GM12878 (cell line): Measurements from ENCODE around the gene SH3BP5. TPM values are rescaled to one million over a fixed set of nuclear protein-coding genes. Genes with fewer than 3 reads are reported as not detected.
A peak's percentile ranks its signal among the peaks of the same experiment; 100 is the strongest.

Experiments
- ATAC-seq: fragments of 200-7000 bp; cut with Tn5 transposase; 3 replicates; pipeline ENCODE4 v1.9.1; 2020; ENCODE audit warnings: mild to moderate bottlenecking, moderate library complexity
- BruUV-seq: library from RNA; stranded (reverse); fragments of 400-500 nt; replicated peaks from 2 replicates; lab custom pipeline; 2021; lab: Mats Ljungman, UMichigan
- CTCF ChIA-PET: fragments of 300-600 bp; sonication (Branson Sonifier 250); formaldehyde crosslinking; extraction: SDS; loops from one replicate; lab custom pipeline; 2021; ENCODE audit warnings: inconsistent platforms; lab: Yijun Ruan, JAX
- POLR2A ChIA-PET: fragments of 350-600 bp; formaldehyde crosslinking; extraction: SDS; loops from one replicate; lab custom pipeline; 2021; ENCODE audit warnings: inconsistent platforms; lab: Charles Lee
- RAD21 ChIA-PET: fragments of 300-600 bp; sonication (Branson Sonifier 250); formaldehyde crosslinking; loops from one replicate; lab custom pipeline; 2023; ENCODE audit warnings: antibody characterized with exemption; ENCODE audit not compliant: unreplicated experiment; lab: Charles Lee
- SMC1A ChIA-PET: fragments of 300-600 bp; sonication (Branson Sonifier 250); formaldehyde crosslinking; loops from one replicate; lab custom pipeline; 2023; ENCODE audit not compliant: unreplicated experiment, uncharacterized antibody; lab: Charles Lee
- DNase-seq: peaks from one replicate; pipeline ENCODE4 v3.0.0-alpha.2; 2011; ENCODE audit warnings: low read depth, low spot score
- FAIRE-seq: peaks from 3 replicates; lab custom pipeline; 2011; peaks lifted over from hg19 to GRCh38; lab: Jason Lieb, UNC
- H2AFZ ChIP-seq: 2 replicates; pipeline ENCODE4 v1.6.0; 2011; ENCODE audit warnings: low read depth, low read length, control low read depth; ENCODE audit not compliant: control insufficient read depth
- H3K27ac ChIP-seq: 2 replicates; pipeline ENCODE4 v1.5.1; 2011; ENCODE audit warnings: control low read depth; ENCODE audit not compliant: control insufficient read depth, insufficient read depth
- H3K27me3 ChIP-seq, 2 experiments: replicated peaks in 1 of 2; 2 replicates each; pipeline versions ENCODE4 v1.6.0 to v1.6.1; 2011; ENCODE audit warnings: low read length in 1 of 2; ENCODE audit not compliant: control insufficient read depth in 2 of 2, insufficient read depth in 2 of 2
- H3K36me3 ChIP-seq, 2 experiments: 2 replicates each; pipeline ENCODE4 v1.5.1; 2011; ENCODE audit warnings: low read length in 1 of 2; ENCODE audit not compliant: control insufficient read depth in 2 of 2, insufficient read depth in 2 of 2
- H3K4me1 ChIP-seq: 2 replicates; pipeline ENCODE4 v1.6.1; 2011; ENCODE audit warnings: mild to moderate bottlenecking, low read length, moderate library complexity, mixed read lengths; ENCODE audit not compliant: control insufficient read depth, insufficient read depth
- H3K4me2 ChIP-seq: 2 replicates; pipeline ENCODE4 v1.6.0; 2011; ENCODE audit warnings: control low read depth; ENCODE audit not compliant: control insufficient read depth, insufficient read depth
- H3K4me3 ChIP-seq: fragments of 200-600 bp; sonication (generic); 2 replicates; pipeline ENCODE4 v1.5.1; 2016
- H3K79me2 ChIP-seq: 2 replicates; pipeline ENCODE4 v1.6.0; 2011; ENCODE audit warnings: low read length; ENCODE audit not compliant: control insufficient read depth, insufficient read depth
- H3K9ac ChIP-seq: 2 replicates; pipeline ENCODE4 v1.8.0; 2011; ENCODE audit warnings: low read length, control low read depth, mixed read lengths; ENCODE audit not compliant: control insufficient read depth, insufficient read depth
- H3K9me3 ChIP-seq: replicated peaks from 3 replicates; pipeline ENCODE4 v1.5.1; 2011; ENCODE audit warnings: mild to moderate bottlenecking, low read length; ENCODE audit not compliant: control insufficient read depth, insufficient read depth
- H4K20me1 ChIP-seq: 2 replicates; pipeline ENCODE4 v1.6.0; 2011; ENCODE audit not compliant: control insufficient read depth, insufficient read depth
- EED ChIP-seq: sonication (generic); IDR thresholded peaks from 2 replicates; pipeline ENCODE4 v1.6.1; 2016; ENCODE audit warnings: antibody characterized with exemption, low read depth
- GABPA ChIP-seq: IDR thresholded peaks from 2 replicates; pipeline ENCODE4 v1.6.1; 2014; ENCODE audit warnings: antibody characterized with exemption, low read depth, mild to moderate bottlenecking, inconsistent platforms
- IKZF2 ChIP-seq, 2 experiments: fragments of 450-650 bp; IDR thresholded peaks; 2 replicates each; pipeline ENCODE4 v1.6.1; 2017; ENCODE audit warnings: mild to moderate bottlenecking in 2 of 2, moderate library complexity in 2 of 2
- MYC ChIP-seq: IDR thresholded peaks from 2 replicates; pipeline ENCODE4 v1.6.1; 2011; ENCODE audit warnings: mild to moderate bottlenecking, low read length, moderate library complexity, inconsistent platforms; ENCODE audit not compliant: insufficient read depth, insufficient replicate concordance, insufficient read length, severe bottlenecking
- NFXL1 ChIP-seq: fragments of 450-650 bp; IDR thresholded peaks from 2 replicates; pipeline ENCODE4 v1.6.1; 2017; ENCODE audit warnings: antibody characterized with exemption, mild to moderate bottlenecking, borderline replicate concordance
- PML ChIP-seq: IDR thresholded peaks from 2 replicates; pipeline ENCODE4 v1.6.1; 2012; ENCODE audit warnings: low read length, inconsistent platforms
- POLR2A ChIP-seq: IDR thresholded peaks from 2 replicates; pipeline ENCODE4 v1.6.1; 2011; ENCODE audit warnings: low read depth, mild to moderate bottlenecking, low read length
- RAD21 ChIP-seq: IDR thresholded peaks from 2 replicates; pipeline ENCODE4 v1.6.1; 2011; ENCODE audit warnings: mild to moderate bottlenecking, low read depth, low read length, moderate library complexity; ENCODE audit not compliant: insufficient read depth
- SMAD5 ChIP-seq: IDR thresholded peaks from 2 replicates; pipeline ENCODE4 v1.6.1; 2016; ENCODE audit warnings: antibody characterized with exemption, low read depth
- SREBF1 ChIP-seq: IDR thresholded peaks from 2 replicates; pipeline ENCODE4 v1.6.1; 2012; ENCODE audit warnings: mild to moderate bottlenecking, low read length
- ZNF592 ChIP-seq: fragments of 450-650 bp; IDR thresholded peaks from 2 replicates; pipeline ENCODE4 v1.6.1; 2017; ENCODE audit warnings: mild to moderate bottlenecking, moderate library complexity
- ZZZ3 ChIP-seq: IDR thresholded peaks from 2 replicates; pipeline ENCODE4 v1.6.1; 2011; ENCODE audit warnings: low read depth; ENCODE audit not compliant: control insufficient read depth, insufficient read length
- WGBS: methylation state at CpG from one replicate; pipeline ENCODE4 v1.1.6; 2016; ENCODE audit warnings: low lambda C conversion rate; ENCODE audit not compliant: insufficient replicate concordance, insufficient coverage; ENCODE audit errors: missing lambda C conversion rate; 5-methylcytosine and 5-hydroxymethylcytosine counted together
- in situ Hi-C: fragments of 300-500 bp; cut with MboI; formaldehyde crosslinking; loops from 9 replicates; pipeline ENCODE4 v1.14.3; 2018; ENCODE audit warnings: mixed read lengths
- intact Hi-C: fragments of 100-400 bp; cut with micrococcal nuclease; formaldehyde crosslinking; loops from one replicate; pipeline ENCODE4 v1.14.2; 2022; ENCODE audit not compliant: unreplicated experiment
- polyA plus RNA-seq, 11 experiments: library from polyadenylated mRNA; depleted of rRNA in 4 of 11; unstranded in 6 of 11; stranded (reverse) in 5 of 11; fragments of >200 nt; fragmentation: Nextera tagmentation in 4 of 11; fragmentation: Illumina TruSeq in 1 of 11; extraction: Ambion mirVana in 4 of 11; extraction: Trizol in 1 of 11; gene quantifications; 1 replicate in 1 of 11; 2 replicates in 10 of 11; pipeline versions ENCODE4 v1.2.1 to v1.2.3, GENCODE V29; 2011 to 2016; ENCODE audit warnings: inconsistent platforms in 2 of 11, missing spikeins in 2 of 11, low read depth in 1 of 11
- total RNA-seq, 4 experiments: library from RNA; depleted of rRNA in 3 of 4; stranded (reverse); fragments of >200 nt in 3 of 4; fragmentation: Illumina TruSeq in 1 of 4; extraction: Trizol in 1 of 4; gene quantifications; 2 replicates each; pipeline versions ENCODE4 v1.2.1 to v1.2.3, GENCODE V29; 2013 to 2021
- TF ChIP-seq, protein P1 (sequence below): fragments of 450-650 bp; IDR thresholded peaks from 2 replicates; pipeline ENCODE4 v1.6.1; 2017; ENCODE audit warnings: mild to moderate bottlenecking, low read depth, inconsistent platforms; ENCODE audit not compliant: poor library complexity, severe bottlenecking

Gene SH3BP5
- total and polyA plus RNA-seq, 10 of the 15 experiments (the other 5 are each of a cell fraction or from before 2014, with no cell fraction given), result 14.9 to 87.5 (median 43.7) TPM

DNA sequence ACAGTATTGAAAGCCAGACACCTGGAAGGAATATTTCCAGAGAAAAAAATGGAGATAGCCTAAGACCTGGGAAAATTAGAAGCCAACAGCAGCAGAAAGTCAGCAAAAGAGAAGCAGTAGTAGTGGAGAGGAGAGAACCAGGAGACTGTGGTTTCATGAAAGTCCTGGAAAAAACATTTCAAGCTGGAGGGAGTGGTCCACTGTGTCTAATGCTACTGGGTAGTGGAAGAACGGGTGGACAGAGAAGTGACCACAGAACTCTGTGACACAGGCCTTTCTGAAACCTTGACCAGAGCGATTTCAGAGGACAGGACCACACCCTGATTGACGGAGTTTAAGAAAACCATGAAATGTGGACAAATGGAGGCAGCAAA is 15.3 kb upstream of the SH3BP5 start:
- Histone ChIP-seq H3K36me3 (no peaks in the 10 kb centered on the region), H3K4me3 (no peak overlapping the region), H3K9me3 (peaks cover 10% of the 10 kb centered on the region; the same call in 2 of the 3 replicates), H3K27me3 (no peaks in the 10 kb centered on the region), H4K20me1 (no peaks in the 10 kb centered on the region), H3K4me2 (no peak overlapping the region; the same call in 1 of the 2 replicates), H3K79me2 (no peaks in the 10 kb centered on the region), H3K4me1 (peaks cover 42% of the 10 kb centered on the region), H2AFZ (no peak overlapping the region), H3K9ac (no peak overlapping the region), H3K27ac (peak overlapping the region; percentile 1; the same call in 1 of the 2 replicates)
- no peak for ATAC-seq
- CTCF ChIA-PET, result interaction anchor here (0.6 to 4.1 kb wide), 8 partner anchors 9 to 80 kb away, joined by 3 to 23 read pairs (median 4); partner anchors contain the start of gene SH3BP5
- no peak for FAIRE-seq
- SMC1A ChIA-PET, result interaction anchor here (1.3 to 3.0 kb wide), 9 partner anchors 7 to 80 kb away, joined by 3 to 23 read pairs (median 7); no protein-coding TSS in a partner anchor
- intact Hi-C loops (no loop called here), in situ Hi-C loops (no loop called here)
- DNase-seq, result no peak
- no TSS peak for BruUV-seq
- no peak for TF ChIP-seq GABPA
- TF ChIP-seq RAD21, result no peak
- TF ChIP-seq MYC, result no peak
- TF ChIP-seq IKZF2 (IDR thresholded peaks at IDR 0.05), result no peak
- TF ChIP-seq POLR2A, result no peak
- TF ChIP-seq PML, result no peak
- no peak for TF ChIP-seq EED
- TF ChIP-seq, protein P1, sequence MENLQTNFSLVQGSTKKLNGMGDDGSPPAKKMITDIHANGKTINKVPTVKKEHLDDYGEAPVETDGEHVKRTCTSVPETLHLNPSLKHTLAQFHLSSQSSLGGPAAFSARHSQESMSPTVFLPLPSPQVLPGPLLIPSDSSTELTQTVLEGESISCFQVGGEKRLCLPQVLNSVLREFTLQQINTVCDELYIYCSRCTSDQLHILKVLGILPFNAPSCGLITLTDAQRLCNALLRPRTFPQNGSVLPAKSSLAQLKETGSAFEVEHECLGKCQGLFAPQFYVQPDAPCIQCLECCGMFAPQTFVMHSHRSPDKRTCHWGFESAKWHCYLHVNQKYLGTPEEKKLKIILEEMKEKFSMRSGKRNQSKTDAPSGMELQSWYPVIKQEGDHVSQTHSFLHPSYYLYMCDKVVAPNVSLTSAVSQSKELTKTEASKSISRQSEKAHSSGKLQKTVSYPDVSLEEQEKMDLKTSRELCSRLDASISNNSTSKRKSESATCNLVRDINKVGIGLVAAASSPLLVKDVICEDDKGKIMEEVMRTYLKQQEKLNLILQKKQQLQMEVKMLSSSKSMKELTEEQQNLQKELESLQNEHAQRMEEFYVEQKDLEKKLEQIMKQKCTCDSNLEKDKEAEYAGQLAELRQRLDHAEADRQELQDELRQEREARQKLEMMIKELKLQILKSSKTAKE, result no peak
- no peak for TF ChIP-seq SREBF1
- TF ChIP-seq ZZZ3, result no peak
- no peak for TF ChIP-seq NFXL1
- TF ChIP-seq ZNF592, result no peak
- no peak for TF ChIP-seq SMAD5
- 93% methylated on average over 3 of the region's 3 CpGs for WGBS
- POLR2A ChIA-PET, result interaction anchor here (0.6 to 1.8 kb wide), 8 partner anchors 9 to 1497 kb away, joined by 3 to 11 read pairs (median 3); no protein-coding TSS in a partner anchor
- RAD21 ChIA-PET, result interaction anchor here (0.6 to 2.1 kb wide), 7 partner anchors 10 to 80 kb away, joined by 3 to 7 read pairs (median 6); partner anchors contain the start of gene SH3BP5
